Small intestine (tissue), 7 donors: ENCODE measurements around the gene TM2D3. TPM values are rescaled to one million over a fixed set of nuclear protein-coding genes. Genes with fewer than 3 reads are reported as not detected.
"Not testable (repeated sequence)": the region's sequence is repeated elsewhere in the genome, so short reads cannot be mapped to it uniquely, and the experiment has no call there.

Experiments
- DNase-seq, 2 donors: peaks; one replicate each; pipeline versions ENCODE4 v3.0.0 to v3.0.0-alpha.2; 2013
- FAIRE-seq: peaks from 2 replicates; lab custom pipeline; 2012; peaks lifted over from hg19 to GRCh38; lab: Jason Lieb, UNC
- H3K27ac ChIP-seq, 3 donors: one replicate each; pipeline ENCODE4 v1.5.1; 2013; ENCODE audit warnings: low read length in 2 of 3, mild to moderate bottlenecking in 2 of 3, control low read depth in 1 of 3, inconsistent platforms in 1 of 3, low read depth in 1 of 3, moderate library complexity in 1 of 3
- H3K27me3 ChIP-seq, 3 donors: one replicate each; pipeline ENCODE4 v1.6.1; 2013; ENCODE audit warnings: low read length in 3 of 3, inconsistent platforms in 1 of 3; ENCODE audit not compliant: control insufficient read depth in 3 of 3, insufficient read depth in 3 of 3
- H3K36me3 ChIP-seq, 3 donors: one replicate each; pipeline ENCODE4 v1.6.1; 2013; ENCODE audit warnings: low read length in 3 of 3, inconsistent platforms in 1 of 3, low read depth in 1 of 3, mild to moderate bottlenecking in 1 of 3, moderate library complexity in 1 of 3; ENCODE audit not compliant: control insufficient read depth in 3 of 3, insufficient read depth in 2 of 3
- H3K4me1 ChIP-seq, 3 donors: one replicate each; pipeline ENCODE4 v1.6.1; 2013; ENCODE audit warnings: low read length in 2 of 3, inconsistent platforms in 1 of 3, low read depth in 1 of 3, mild to moderate bottlenecking in 1 of 3, moderate library complexity in 1 of 3; ENCODE audit not compliant: control insufficient read depth in 3 of 3, insufficient read depth in 2 of 3
- H3K4me3 ChIP-seq, 3 donors: one replicate each; pipeline ENCODE4 v1.5.1; 2013; ENCODE audit warnings: low read length in 3 of 3, control low read depth in 1 of 3, inconsistent platforms in 1 of 3, low read depth in 1 of 3, mild to moderate bottlenecking in 1 of 3, moderate library complexity in 1 of 3
- H3K9me3 ChIP-seq, 2 donors: one replicate each; pipeline ENCODE4 v1.6.1; 2013; ENCODE audit warnings: low read depth in 1 of 2, low read length in 1 of 2; ENCODE audit not compliant: control insufficient read depth in 2 of 2, insufficient read depth in 1 of 2
- WGBS, 3 donors: extraction: QIAGEN DNeasy Blood & Tissue Kit; methylation state at CpG; one replicate each; pipeline ENCODE4 v1.1.7; 2013; 5-methylcytosine and 5-hydroxymethylcytosine counted together
- polyA plus RNA-seq, 4 donors: library from polyadenylated mRNA; stranded (reverse) in 3 of 4; unstranded in 1 of 4; fragments of 200-250 nt in 3 of 4; fragments of 120-200 nt in 1 of 4; gene quantifications; one replicate each; pipeline versions ENCODE4 v1.2.1 to v1.2.3, GENCODE V29; 2013
- donor health status: healthy with polysubstance abuse.
- donor health status: control.
- donor health status: control.
- donor health status: Bipolar disorder and iron deficiency.
- donor health status: healthy.

The TM2D3 gene
- polyA plus RNA-seq, 4 donors = 19.0 to 47.6 (median 31.5) TPM

GRCh38 chr15:101669744-101670143, 17.6 kb upstream of the TM2D3 start:
- peaks cover 3 to 23% (median 7%) of the 10 kb centered on the region in 3 donors for H3K36me3 ChIP-seq
- WGBS, 3 donors = 93 to 98% (median 95%) methylated on average over 3 of the region's 3 CpGs
- no peak for FAIRE-seq
- no peak overlapping the region for H3K4me3 ChIP-seq
- no peak overlapping the region for H3K27ac ChIP-seq
- no peaks in the 10 kb centered on the region for H3K27me3 ChIP-seq
- H3K4me1 ChIP-seq = no peaks in the 10 kb centered on the region
- peaks cover 0 to 4% of the 10 kb centered on the region in 2 donors for H3K9me3 ChIP-seq
- no peak for DNase-seq

- FAIRE-seq = no peak
- Histone ChIP-seq H3K27ac (no peak overlapping the region), H3K4me1 (no peaks in the 10 kb centered on the region), H3K36me3 (peaks cover 3 to 13% (median 7%) of the 10 kb centered on the region in 3 donors), H3K9me3 (peaks cover 0 to 4% of the 10 kb centered on the region in 2 donors), H3K27me3 (no peaks in the 10 kb centered on the region), H3K4me3 (no peak overlapping the region)
- DNase-seq = no peak
- WGBS, 3 donors = 90 to 100% (median 92%) methylated on average over 1 of the region's 1 CpG
Observed at GRCh38 chr15:101667881-101668280, 15.7 kb upstream of the TM2D3 start.

DNA sequence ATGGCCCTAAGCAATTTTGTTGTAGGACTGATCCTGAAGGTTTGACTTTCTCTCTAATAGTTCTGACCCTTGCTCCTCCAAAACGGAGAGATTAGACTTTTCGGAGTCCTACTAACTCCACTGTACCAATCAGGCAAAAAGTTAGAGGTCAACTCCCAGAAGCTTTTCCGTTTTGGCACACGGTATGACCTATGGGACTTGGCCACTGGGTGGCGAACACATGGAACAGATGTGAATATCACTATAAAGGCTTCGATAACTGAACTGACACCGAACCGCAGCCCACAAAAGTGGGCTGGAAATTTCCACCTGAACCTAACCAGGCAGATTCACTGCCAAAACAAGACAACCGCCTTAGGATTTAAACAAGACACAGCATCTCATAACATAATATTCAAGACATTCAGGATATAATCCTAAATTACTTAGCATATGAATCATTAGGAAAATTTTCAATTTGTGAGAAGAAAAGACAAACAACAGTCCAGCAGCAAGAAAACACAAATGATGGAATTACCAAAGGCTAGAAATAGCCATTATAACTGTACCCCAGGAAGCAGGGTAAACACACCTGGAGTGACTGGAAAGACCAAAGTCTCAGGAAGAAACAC, 12.2 kb upstream of the TM2D3 start:
- DNase-seq = no peak
- Histone ChIP-seq H3K9me3 (peaks cover 0 to 4% of the 10 kb centered on the region in 2 donors), H3K4me1 (no peaks in the 10 kb centered on the region), H3K36me3 (peaks cover 0 to 3% (median 1%) of the 10 kb centered on the region in 3 donors), H3K27me3 (no peaks in the 10 kb centered on the region), H3K4me3 (no peak overlapping the region), H3K27ac (no peak overlapping the region)
- no peak for FAIRE-seq
- 84 to 88% (median 84%) methylated on average over 9 of the region's 9 CpGs for WGBS, 3 donors

DNA sequence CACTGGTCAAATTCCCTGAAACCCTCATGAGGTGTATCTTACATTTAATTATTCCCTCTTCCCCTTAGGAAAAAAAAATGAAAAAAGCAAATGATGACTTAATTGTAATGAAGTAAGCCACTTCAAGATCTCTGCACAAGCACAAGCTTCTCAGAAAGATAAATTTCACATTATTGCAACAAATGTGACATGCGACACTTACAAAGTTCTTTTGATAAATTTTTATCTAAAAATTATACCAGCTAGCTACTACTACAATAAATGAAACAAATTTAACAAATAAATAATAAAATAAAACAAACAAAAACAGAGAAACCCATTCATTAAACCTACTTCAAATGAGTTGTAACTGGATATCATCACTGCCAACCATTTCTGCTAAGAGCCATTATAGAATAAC, 10.0 kb upstream of the TM2D3 start:
- no peak for DNase-seq

DNA sequence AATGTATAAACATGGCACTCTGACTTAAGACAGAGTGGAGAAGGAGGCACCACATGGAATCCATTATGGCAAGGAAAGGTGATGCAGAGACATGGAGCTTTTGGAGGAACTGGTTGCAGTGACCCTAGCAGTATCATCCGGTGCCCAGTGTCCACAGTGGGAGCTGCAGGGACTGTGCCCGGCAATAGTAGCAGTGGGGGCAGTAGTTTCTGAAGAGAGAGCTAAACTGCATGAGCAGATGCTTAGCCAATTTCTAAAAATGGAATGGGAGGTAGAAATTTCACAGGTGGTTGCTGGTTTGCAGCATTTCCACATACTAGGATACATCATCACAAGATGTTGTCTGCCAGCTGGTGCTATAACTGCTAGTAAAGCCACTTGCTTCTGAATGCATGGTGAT, 7.8 kb upstream of the TM2D3 start:
- H3K4me1 ChIP-seq = no peaks in the 10 kb centered on the region
- FAIRE-seq = no peak
- peaks cover 0 to 12% (median 1%) of the 10 kb centered on the region in 3 donors for H3K36me3 ChIP-seq
- no peaks in the 10 kb centered on the region for H3K9me3 ChIP-seq
- H3K27me3 ChIP-seq = no peaks in the 10 kb centered on the region
- H3K27ac ChIP-seq = no peak overlapping the region
- no peak overlapping the region for H3K4me3 ChIP-seq
- 98 to 100% (median 99%) methylated on average over 2 of the region's 2 CpGs for WGBS, 3 donors
- DNase-seq = no peak

More for the DNA sequence above, 10.0 kb upstream of the TM2D3 start:
- no peak for FAIRE-seq
- Histone ChIP-seq H3K36me3 (peaks cover 0 to 5% (median 1%) of the 10 kb centered on the region in 3 donors), H3K4me3 (no peak overlapping the region), H3K27ac (no peak overlapping the region), H3K27me3 (no peaks in the 10 kb centered on the region), H3K4me1 (no peaks in the 10 kb centered on the region), H3K9me3 (no peaks in the 10 kb centered on the region)
- 94 to 96% (median 96%) methylated on average over 1 of the region's 1 CpG for WGBS, 3 donors

- H3K36me3 ChIP-seq = peaks cover 0 to 12% (median under 1%) of the 10 kb centered on the region in 3 donors
- FAIRE-seq = no peak
- WGBS, 3 donors = 28 to 56% (median 46%) methylated on average over 9 of the region's 9 CpGs
Observed at GRCh38 chr15:101657968-101658784, 6.0 kb upstream of the TM2D3 start.

GRCh38 chr15:101657171-101657570, 5.0 kb upstream of the TM2D3 start:
- Histone ChIP-seq H3K9me3 (no peaks in the 10 kb centered on the region), H3K27ac (no peak overlapping the region), H3K4me3 (no peak overlapping the region), H3K27me3 (no peaks in the 10 kb centered on the region), H3K4me1 (peaks cover 0 to 4% (median 0%) of the 10 kb centered on the region in 3 donors), H3K36me3 (peaks cover 0 to 12% (median 0%) of the 10 kb centered on the region in 3 donors)
- FAIRE-seq = no peak
- WGBS, 3 donors = 94 to 95% (median 94%) methylated on average over 10 of the region's 10 CpGs
- DNase-seq = no peak

More at GRCh38 chr15:101657968-101658784, 6.0 kb upstream of the TM2D3 start:
- H3K9me3 ChIP-seq = no peaks in the 10 kb centered on the region
- DNase-seq = peak in 1 of 2 donors; percentile 71
- no peak overlapping the region for H3K27ac ChIP-seq
- no peaks in the 10 kb centered on the region for H3K4me1 ChIP-seq
- H3K4me3 ChIP-seq = no peak overlapping the region
- H3K27me3 ChIP-seq = no peaks in the 10 kb centered on the region

DNA sequence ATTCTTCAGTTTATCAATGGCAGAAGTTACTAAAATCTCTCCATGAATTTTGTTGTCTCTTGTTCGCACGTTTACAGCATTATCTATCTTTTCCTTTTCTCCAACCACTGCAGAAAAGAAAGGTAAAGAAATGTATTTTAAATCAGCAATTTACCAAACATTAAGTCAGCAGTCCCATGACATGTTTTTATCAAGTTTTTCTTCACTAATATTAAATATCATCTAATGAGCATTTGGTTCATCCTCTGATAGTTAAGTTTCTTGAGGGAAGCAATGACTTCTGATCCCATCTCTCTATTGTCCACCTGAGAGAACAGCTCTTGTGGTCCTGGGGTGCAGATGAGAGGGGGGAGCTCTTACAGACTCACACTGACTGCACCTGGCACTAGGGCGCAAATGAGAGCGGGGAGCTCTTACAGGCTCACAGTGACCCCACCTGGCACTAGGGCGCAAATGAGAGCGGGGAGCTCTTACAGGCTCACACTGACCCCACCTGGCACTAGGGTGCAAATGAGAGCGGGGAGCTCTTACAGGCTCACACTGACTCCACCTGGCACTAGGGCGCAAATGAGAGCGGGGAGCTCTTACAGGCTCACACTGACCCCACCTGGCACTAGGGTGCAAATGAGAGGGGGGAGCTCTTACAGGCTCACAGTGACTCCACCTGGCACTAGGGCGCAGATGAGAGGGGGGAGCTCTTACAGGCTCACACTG, 2.6 kb upstream of the TM2D3 start:
- H3K27me3 ChIP-seq, H3K4me3 ChIP-seq, FAIRE-seq, H3K9me3 ChIP-seq, H3K36me3 ChIP-seq, H3K27ac ChIP-seq, DNase-seq: not testable (repeated sequence)
- WGBS, 3 donors = 85 to 91% (median 87%) methylated on average over 10 of the region's 10 CpGs
- H3K4me1 ChIP-seq = peaks cover 2 to 12% (median 6%) of the 10 kb centered on the region in 3 donors
